ENCODE measurements around the gene SKI. TPM values are rescaled to one million over a fixed set of nuclear protein-coding genes. Genes with fewer than 3 reads are reported as not detected.
"Not testable (repeated sequence)": the region's sequence is repeated elsewhere in the genome, so short reads cannot be mapped to it uniquely, and the experiment has no call there.

The SKI gene
- total RNA-seq, 1 donor: 47.5 TPM

GRCh38 chr1:2319291-2319690, 91.2 kb downstream of the SKI start:
- Histone ChIP-seq H3K4me3 (ENCODE audit: low read length) (no peak overlapping the region), H3K9me3 (ENCODE audit: low read depth, low read length) (no peaks in the 10 kb centered on the region), H3K4me1 (ENCODE audit: insufficient read depth, low read length) (peaks cover 16% of the 10 kb centered on the region), H3K27me3 (ENCODE audit: insufficient read depth, low read length) (no peaks in the 10 kb centered on the region)

- H3K9me3 ChIP-seq (ENCODE audit: low read depth, low read length): no peaks in the 10 kb centered on the region
- H3K4me1 ChIP-seq (ENCODE audit: insufficient read depth, low read length): peaks cover 13% of the 10 kb centered on the region
These were observed 91.9 kb downstream of the SKI start for GRCh38 chr1:2320006-2320405.

GRCh38 chr1:2320760-2321667, 92.9 kb downstream of the SKI start:
- H3K4me1 ChIP-seq (ENCODE audit: insufficient read depth, low read length): peaks cover 5% of the 10 kb centered on the region
- no peaks in the 10 kb centered on the region for H3K9me3 ChIP-seq (ENCODE audit: low read depth, low read length)
- no peak overlapping the region for H3K4me3 ChIP-seq (ENCODE audit: low read length)

More at GRCh38 chr1:2320006-2320405, 91.9 kb downstream of the SKI start:
- Histone ChIP-seq H3K4me3 (ENCODE audit: low read length) (no peak overlapping the region), H3K27me3 (ENCODE audit: insufficient read depth, low read length) (no peaks in the 10 kb centered on the region)

GRCh38 chr1:2322065-2322571, 94.0 kb downstream of the SKI start:
- Histone ChIP-seq H3K9me3 (ENCODE audit: low read depth, low read length) (no peaks in the 10 kb centered on the region), H3K4me3 (ENCODE audit: low read length) (no peak overlapping the region), H3K27me3 (ENCODE audit: insufficient read depth, low read length) (no peaks in the 10 kb centered on the region), H3K4me1 (ENCODE audit: insufficient read depth, low read length) (no peaks in the 10 kb centered on the region)

More at GRCh38 chr1:2320760-2321667, 92.9 kb downstream of the SKI start:
- H3K27me3 ChIP-seq (ENCODE audit: insufficient read depth, low read length): no peaks in the 10 kb centered on the region

- Histone ChIP-seq H3K9me3 (ENCODE audit: low read depth, low read length) (no peaks in the 10 kb centered on the region), H3K4me3 (ENCODE audit: low read length) (no peak overlapping the region), H3K27me3 (ENCODE audit: insufficient read depth, low read length) (no peaks in the 10 kb centered on the region), H3K4me1 (ENCODE audit: insufficient read depth, low read length) (no peaks in the 10 kb centered on the region)
These were observed 94.6 kb downstream of the SKI start for GRCh38 chr1:2322581-2323211.

- Histone ChIP-seq H3K4me1 (ENCODE audit: insufficient read depth, low read length) (no peaks in the 10 kb centered on the region), H3K27me3 (ENCODE audit: insufficient read depth, low read length) (no peaks in the 10 kb centered on the region), H3K9me3 (ENCODE audit: low read depth, low read length) (no peaks in the 10 kb centered on the region), H3K4me3 (ENCODE audit: low read length) (no peak overlapping the region)
These were observed 95.4 kb downstream of the SKI start for GRCh38 chr1:2323451-2323974.

GRCh38 chr1:2324553-2325366, 96.6 kb downstream of the SKI start:
- Histone ChIP-seq H3K27me3 (ENCODE audit: insufficient read depth, low read length) (no peaks in the 10 kb centered on the region), H3K4me3 (ENCODE audit: low read length) (no peak overlapping the region), H3K9me3 (ENCODE audit: low read depth, low read length) (no peaks in the 10 kb centered on the region), H3K4me1 (ENCODE audit: insufficient read depth, low read length) (no peaks in the 10 kb centered on the region)

GRCh38 chr1:2326524-2326923, 98.4 kb downstream of the SKI start:
- Histone ChIP-seq H3K27me3 (ENCODE audit: insufficient read depth, low read length) (no peaks in the 10 kb centered on the region), H3K9me3 (ENCODE audit: low read depth, low read length) (no peaks in the 10 kb centered on the region), H3K4me1 (ENCODE audit: insufficient read depth, low read length) (no peaks in the 10 kb centered on the region), H3K4me3 (ENCODE audit: low read length) (no peak overlapping the region)

GRCh38 chr1:2327162-2327561, 99.0 kb downstream of the SKI start:
- H3K27me3 ChIP-seq (ENCODE audit: insufficient read depth, low read length); H3K9me3 ChIP-seq (ENCODE audit: low read depth, low read length); H3K4me3 ChIP-seq (ENCODE audit: low read length); H3K4me1 ChIP-seq (ENCODE audit: insufficient read depth, low read length): not testable (repeated sequence)

GRCh38 chr1:2327841-2328240, 99.7 kb downstream of the SKI start:
- Histone ChIP-seq H3K4me1 (ENCODE audit: insufficient read depth, low read length) (no peaks in the 10 kb centered on the region), H3K27me3 (ENCODE audit: insufficient read depth, low read length) (no peaks in the 10 kb centered on the region), H3K9me3 (ENCODE audit: low read depth, low read length) (no peaks in the 10 kb centered on the region), H3K4me3 (ENCODE audit: low read length) (no peak overlapping the region)

- no peaks in the 10 kb centered on the region for H3K27me3 ChIP-seq (ENCODE audit: insufficient read depth, low read length)
- no peaks in the 10 kb centered on the region for H3K9me3 ChIP-seq (ENCODE audit: low read depth, low read length)
- no peaks in the 10 kb centered on the region for H3K4me1 ChIP-seq (ENCODE audit: insufficient read depth, low read length)
- H3K4me3 ChIP-seq (ENCODE audit: low read length): no peak overlapping the region
These were observed 100.7 kb downstream of the SKI start for GRCh38 chr1:2328676-2329455.

GRCh38 chr1:2330035-2330434, 101.9 kb downstream of the SKI start:
- Histone ChIP-seq H3K9me3 (ENCODE audit: low read depth, low read length) (no peaks in the 10 kb centered on the region), H3K4me1 (ENCODE audit: insufficient read depth, low read length) (no peaks in the 10 kb centered on the region), H3K27me3 (ENCODE audit: insufficient read depth, low read length) (no peaks in the 10 kb centered on the region), H3K4me3 (ENCODE audit: low read length) (no peak overlapping the region)

- no peak overlapping the region for H3K4me3 ChIP-seq (ENCODE audit: low read length)
- H3K27me3 ChIP-seq (ENCODE audit: insufficient read depth, low read length): no peaks in the 10 kb centered on the region
- no peaks in the 10 kb centered on the region for H3K9me3 ChIP-seq (ENCODE audit: low read depth, low read length)
- H3K4me1 ChIP-seq (ENCODE audit: insufficient read depth, low read length): no peaks in the 10 kb centered on the region
These were observed 102.5 kb downstream of the SKI start for GRCh38 chr1:2330519-2331199.

- Histone ChIP-seq H3K27me3 (ENCODE audit: insufficient read depth, low read length) (no peaks in the 10 kb centered on the region), H3K4me3 (ENCODE audit: low read length) (no peak overlapping the region), H3K9me3 (ENCODE audit: low read depth, low read length) (no peaks in the 10 kb centered on the region), H3K4me1 (ENCODE audit: insufficient read depth, low read length) (no peaks in the 10 kb centered on the region)
These were observed 103.1 kb downstream of the SKI start for GRCh38 chr1:2331200-2331544.

Data from mononuclear cell (primary cell).